Skeletal muscle satellite cell (primary cell): ENCODE results near the gene INO80.

Source experiments
- H3K27me3 ChIP-seq: 2 replicates; pipeline ENCODE4 v1.7.0; 2013; ENCODE audit warnings: low read length; ENCODE audit not compliant: control insufficient read depth, insufficient read depth
- H3K36me3 ChIP-seq: 2 replicates; pipeline ENCODE4 v1.7.0; 2013; ENCODE audit warnings: mild to moderate bottlenecking, control low read depth, low read length; ENCODE audit not compliant: insufficient read depth
- H3K4me1 ChIP-seq: 2 replicates; pipeline ENCODE4 v1.7.0; 2013; ENCODE audit warnings: low read length; ENCODE audit not compliant: control insufficient read depth, insufficient read depth
- H3K4me2 ChIP-seq: 2 replicates; pipeline ENCODE4 v1.7.0; 2013; ENCODE audit warnings: mild to moderate bottlenecking, low read length
- H3K4me3 ChIP-seq: 2 replicates; pipeline ENCODE4 v1.7.0; 2013; ENCODE audit warnings: low read length
- H3K9ac ChIP-seq: 2 replicates; pipeline ENCODE4 v1.7.0; 2013; ENCODE audit warnings: mild to moderate bottlenecking, low read depth, low read length, moderate library complexity
- H3K9me3 ChIP-seq: replicated peaks from 2 replicates; pipeline ENCODE4 v1.7.0; 2013; ENCODE audit warnings: mild to moderate bottlenecking, control low read depth, low read length

The INO80 gene

GRCh38 chr15:40991355-40991754 lies 124.7 kb downstream of the INO80 start:
- H3K36me3 ChIP-seq = peaks cover 53% of the 10 kb centered on the region
- H3K9ac ChIP-seq = no peak overlapping the region
- H3K27me3 ChIP-seq = no peaks in the 10 kb centered on the region
- H3K9me3 ChIP-seq = no peaks in the 10 kb centered on the region
- no peak overlapping the region for H3K4me2 ChIP-seq
- no peak overlapping the region for H3K4me3 ChIP-seq
- no peaks in the 10 kb centered on the region for H3K4me1 ChIP-seq

- peaks cover 2% of the 10 kb centered on the region for H3K4me1 ChIP-seq
- H3K4me2 ChIP-seq = no peak overlapping the region
- no peaks in the 10 kb centered on the region for H3K27me3 ChIP-seq
- peaks cover 50% of the 10 kb centered on the region for H3K36me3 ChIP-seq
- H3K9me3 ChIP-seq = no peaks in the 10 kb centered on the region
- H3K9ac ChIP-seq = no peak overlapping the region
- H3K4me3 ChIP-seq = no peak overlapping the region
These were observed 125.3 kb downstream of the INO80 start for GRCh38 chr15:40990789-40991188.

- H3K27me3 ChIP-seq = no peaks in the 10 kb centered on the region
- H3K9ac ChIP-seq = no peak overlapping the region
- H3K4me3 ChIP-seq = no peak overlapping the region
- peaks cover 49% of the 10 kb centered on the region for H3K36me3 ChIP-seq
- H3K4me1 ChIP-seq = peaks cover 9% of the 10 kb centered on the region
- H3K9me3 ChIP-seq = no peaks in the 10 kb centered on the region
- H3K4me2 ChIP-seq = no peak overlapping the region
These were observed 126.0 kb downstream of the INO80 start for GRCh38 chr15:40990080-40990479.

- Histone ChIP-seq H3K9me3 (no peaks in the 10 kb centered on the region), H3K4me1 (peaks cover 28% of the 10 kb centered on the region), H3K9ac (no peak overlapping the region), H3K27me3 (no peaks in the 10 kb centered on the region), H3K4me2 (no peak overlapping the region), H3K36me3 (peaks cover 57% of the 10 kb centered on the region), H3K4me3 (no peak overlapping the region)
These were observed 127.9 kb downstream of the INO80 start for GRCh38 chr15:40988156-40988555.

GRCh38 chr15:40986820-40987219 lies 129.3 kb downstream of the INO80 start:
- Histone ChIP-seq H3K4me2 (no peak overlapping the region), H3K36me3 (peaks cover 61% of the 10 kb centered on the region), H3K4me3 (no peak overlapping the region), H3K9me3 (no peaks in the 10 kb centered on the region), H3K9ac (no peak overlapping the region), H3K27me3 (no peaks in the 10 kb centered on the region), H3K4me1 (peaks cover 38% of the 10 kb centered on the region)

- Histone ChIP-seq H3K4me3 (no peak overlapping the region), H3K4me1 (peaks cover 41% of the 10 kb centered on the region), H3K36me3 (peaks cover 68% of the 10 kb centered on the region), H3K9ac (peak overlapping the region; percentile 27), H3K9me3 (no peaks in the 10 kb centered on the region), H3K4me2 (no peak overlapping the region), H3K27me3 (no peaks in the 10 kb centered on the region)
These were observed 130.3 kb downstream of the INO80 start for GRCh38 chr15:40985541-40986330.

- peaks cover 69% of the 10 kb centered on the region for H3K36me3 ChIP-seq
These were observed 131.1 kb downstream of the INO80 start for GRCh38 chr15:40984964-40985363.

GRCh38 chr15:40984406-40984805 lies 131.7 kb downstream of the INO80 start:
- Histone ChIP-seq H3K4me2 (no peak overlapping the region), H3K4me1 (peaks cover 41% of the 10 kb centered on the region), H3K27me3 (no peaks in the 10 kb centered on the region), H3K36me3 (peaks cover 75% of the 10 kb centered on the region), H3K9me3 (no peaks in the 10 kb centered on the region), H3K9ac (no peak overlapping the region), H3K4me3 (no peak overlapping the region)

More at GRCh38 chr15:40984964-40985363, 131.1 kb downstream of the INO80 start:
- Histone ChIP-seq H3K27me3 (no peaks in the 10 kb centered on the region), H3K4me1 (peaks cover 41% of the 10 kb centered on the region), H3K9me3 (no peaks in the 10 kb centered on the region), H3K4me2 (peak overlapping the region; percentile 9), H3K4me3 (no peak overlapping the region), H3K9ac (peak overlapping the region; percentile 27)

GRCh38 chr15:40982855-40983254 lies 133.2 kb downstream of the INO80 start:
- Histone ChIP-seq H3K9me3 (no peaks in the 10 kb centered on the region), H3K4me2 (peak overlapping the region; percentile 31), H3K36me3 (peaks cover 89% of the 10 kb centered on the region), H3K4me3 (no peak overlapping the region), H3K4me1 (peaks cover 41% of the 10 kb centered on the region), H3K9ac (peak overlapping the region; percentile 22), H3K27me3 (no peaks in the 10 kb centered on the region)

GRCh38 chr15:40981186-40981585 lies 134.9 kb downstream of the INO80 start:
- Histone ChIP-seq H3K9ac (no peak overlapping the region), H3K36me3 (peaks cover 91% of the 10 kb centered on the region), H3K4me2 (no peak overlapping the region), H3K9me3 (no peaks in the 10 kb centered on the region), H3K27me3 (no peaks in the 10 kb centered on the region), H3K4me1 (peaks cover 41% of the 10 kb centered on the region), H3K4me3 (no peak overlapping the region)

- Histone ChIP-seq H3K9ac (no peak overlapping the region), H3K4me1 (peaks cover 18% of the 10 kb centered on the region), H3K36me3 (peaks cover 75% of the 10 kb centered on the region), H3K9me3 (no peaks in the 10 kb centered on the region), H3K4me2 (no peak overlapping the region), H3K27me3 (no peaks in the 10 kb centered on the region), H3K4me3 (no peak overlapping the region)
These were observed 137.5 kb downstream of the INO80 start for GRCh38 chr15:40978562-40978961.

GRCh38 chr15:40978141-40978540 lies 137.9 kb downstream of the INO80 start:
- Histone ChIP-seq H3K4me1 (peaks cover 13% of the 10 kb centered on the region), H3K9ac (no peak overlapping the region), H3K36me3 (peaks cover 71% of the 10 kb centered on the region), H3K9me3 (no peaks in the 10 kb centered on the region), H3K4me3 (no peak overlapping the region), H3K27me3 (no peaks in the 10 kb centered on the region), H3K4me2 (no peak overlapping the region)
